Measurements from ENCODE around the gene DGCR2.
A peak's percentile ranks its signal among the peaks of the same experiment; 100 is the strongest.

DGCR2 gene

GRCh38 chr22:19146215-19146968 lies 24.2 kb upstream of the DGCR2 start:
- DNase-seq (ENCODE audit: low read depth) = no peak

GRCh38 chr22:19143967-19144400 lies 21.8 kb upstream of the DGCR2 start:
- DNase-seq (ENCODE audit: low read depth) = peak; percentile 21

- no peak for DNase-seq (ENCODE audit: low read depth)
Measured at GRCh38 chr22:19143212-19143611, 21.0 kb upstream of the DGCR2 start.

GRCh38 chr22:19142394-19142793 lies 20.2 kb upstream of the DGCR2 start:
- no peak for DNase-seq (ENCODE audit: low read depth)

GRCh38 chr22:19139974-19140373 lies 17.8 kb upstream of the DGCR2 start:
- DNase-seq (ENCODE audit: low read depth) = no peak

GRCh38 chr22:19139001-19139356 lies 16.8 kb upstream of the DGCR2 start:
- no peak for DNase-seq (ENCODE audit: low read depth)

GRCh38 chr22:19138217-19139000 lies 16.2 kb upstream of the DGCR2 start:
- DNase-seq (ENCODE audit: low read depth) = no peak

- no peak for DNase-seq (ENCODE audit: low read depth)
Measured at GRCh38 chr22:19137384-19138216, 15.4 kb upstream of the DGCR2 start.

GRCh38 chr22:19136915-19137314 lies 14.7 kb upstream of the DGCR2 start:
- DNase-seq (ENCODE audit: low read depth) = no peak

GRCh38 chr22:19134874-19135273 lies 12.7 kb upstream of the DGCR2 start:
- no peak for DNase-seq (ENCODE audit: low read depth)

- no peak for DNase-seq (ENCODE audit: low read depth)
Measured at GRCh38 chr22:19134176-19134831, 12.1 kb upstream of the DGCR2 start.

- DNase-seq (ENCODE audit: low read depth) = no peak
Measured at GRCh38 chr22:19133561-19133960, 11.3 kb upstream of the DGCR2 start.

- DNase-seq (ENCODE audit: low read depth) = no peak
Measured at GRCh38 chr22:19132693-19133400, 10.6 kb upstream of the DGCR2 start.

GRCh38 chr22:19132153-19132552 lies 9.9 kb upstream of the DGCR2 start:
- no peak for DNase-seq (ENCODE audit: low read depth)

- DNase-seq (ENCODE audit: low read depth) = no peak
Measured at GRCh38 chr22:19131685-19132015, 9.4 kb upstream of the DGCR2 start.

- DNase-seq (ENCODE audit: low read depth) = no peak
Measured at GRCh38 chr22:19130959-19131684, 8.9 kb upstream of the DGCR2 start, which contains the start of gene TSSK2. Gene TSSK2, plus strand, starts transcription at chr22:19131308. Its CDS starts 92 bp downstream, at chr22:19131400.

GRCh38 chr22:19129871-19130270 lies 7.7 kb upstream of the DGCR2 start:
- no peak for DNase-seq (ENCODE audit: low read depth)

- no peak for DNase-seq (ENCODE audit: low read depth)
Measured at GRCh38 chr22:19128946-19129727, 6.9 kb upstream of the DGCR2 start.

GRCh38 chr22:19128009-19128401 lies 5.8 kb upstream of the DGCR2 start:
- DNase-seq (ENCODE audit: low read depth) = no peak

Measured in fibroblast of gingiva (primary cell).